ENCODE data around the gene PSMB7. TPM values are rescaled to one million over a fixed set of nuclear protein-coding genes. Genes with fewer than 3 reads are reported as not detected.

The PSMB7 gene
- total and polyA plus RNA-seq, 2 of the 8 experiments (the other 6 are each of a cell fraction or from before 2014, with no cell fraction given) = 222 to 357 TPM

GRCh38 chr9:124420991-124421543 is 5.8 kb upstream of the PSMB7 start:
- no peaks in the 10 kb centered on the region for H3K36me3 ChIP-seq (ENCODE audit: control insufficient read depth in 2 of 4, insufficient read depth in 4 of 4, low read length in 3 of 4)
- TF ChIP-seq USF2 (IDR thresholded peaks at IDR 0.05; ENCODE audit: low read length) (no peak), GABPA (IDR thresholded peaks at IDR 0.05; ENCODE audit: borderline replicate concordance, insufficient read depth, low read length) (no peak), EGR1 (IDR thresholded peaks at IDR 0.05; ENCODE audit: borderline replicate concordance, low read depth, low read length) (no peak), GTF2F1 (IDR thresholded peaks at IDR 0.05; ENCODE audit: borderline replicate concordance, low read depth, low read length) (no peak), RAD21 (IDR thresholded peaks at IDR 0.05 in 1 of 2, conservative IDR thresholded peaks at IDR 0.05 in 1 of 2; ENCODE audit: low read depth in 2 of 2, low read length in 2 of 2) (no peak), JUN (IDR thresholded peaks at IDR 0.05; ENCODE audit: low read depth, low read length) (no peak), MAFK (IDR thresholded peaks at IDR 0.05; ENCODE audit: low read depth, low read length) (no peak), EZH2 (IDR thresholded peaks at IDR 0.05; ENCODE audit: low read depth, low read length, severe bottlenecking) (no peak), E2F6 (IDR thresholded peaks at IDR 0.05) (no peak), SIRT6 (IDR thresholded peaks at IDR 0.05; ENCODE audit: low read length) (no peak), TBP (IDR thresholded peaks at IDR 0.05; ENCODE audit: low read depth, low read length) (no peak)

More at GRCh38 chr9:124420991-124421543, 5.8 kb upstream of the PSMB7 start:
- no peak overlapping the region for H2BK5ac ChIP-seq (ENCODE audit: low read depth, low read length)
- FAIRE-seq = no peak
- H3K18ac ChIP-seq (ENCODE audit: extremely low read depth, low read length) = no peak overlapping the region
- H3K23ac ChIP-seq (ENCODE audit: insufficient read length) = no peak overlapping the region
- no peaks in the 10 kb centered on the region for H4K20me1 ChIP-seq (replicated peaks in 1 of 2; ENCODE audit: control insufficient read depth in 1 of 2, insufficient read depth in 2 of 2, low read length in 2 of 2)
- no peak overlapping the region for H3K4me3 ChIP-seq (ENCODE audit: extremely low read depth in 1 of 4, insufficient read depth in 2 of 4, low read depth in 3 of 4, low read length in 4 of 4)
- H3K4me2 ChIP-seq (ENCODE audit: insufficient read depth in 1 of 2, low read depth in 2 of 2, low read length in 2 of 2) = no peak overlapping the region
- H3K4ac ChIP-seq (replicated peaks; ENCODE audit: insufficient read length, low read depth, low read length) = no peak overlapping the region
- H3K23me2 ChIP-seq (ENCODE audit: low read depth, low read length) = no peaks in the 10 kb centered on the region
- no peak overlapping the region for H4K91ac ChIP-seq (replicated peaks; ENCODE audit: insufficient read length, low read length)
- H4K8ac ChIP-seq (ENCODE audit: extremely low read depth, insufficient read depth, low read length) = no peak overlapping the region
- no peaks in the 10 kb centered on the region for H3K79me1 ChIP-seq (ENCODE audit: low read depth, low read length)
- H2BK15ac ChIP-seq (ENCODE audit: low read length) = no peak overlapping the region
- H3K9me3 ChIP-seq (ENCODE audit: insufficient read depth in 2 of 2, low read depth in 1 of 2, low read length in 1 of 2) = no peaks in the 10 kb centered on the region
- ChIA-PET CTCF (ENCODE audit: partially characterized antibody) (interaction anchor here (1.1 to 19.9 kb wide), 14 partner anchors 9 to 116 kb away, joined by 3 to 330 read pairs (median 14); partner anchors contain the start of gene ADGRD2), POLR2A (ENCODE audit: partially characterized antibody) (interaction anchor here (1.7 kb wide), 1 partner anchor 17 kb away, joined by 5 read pairs; no protein-coding TSS in a partner anchor)
- H2BK12ac ChIP-seq (ENCODE audit: low read depth, low read length) = no peak overlapping the region
- DNase-seq (ENCODE audit: low read depth in 1 of 2, low spot score in 2 of 2) = no peak
- H2BK20ac ChIP-seq (ENCODE audit: low read length) = no peak overlapping the region
- H3K4me1 ChIP-seq (replicated peaks in 1 of 4; ENCODE audit: control insufficient read depth in 3 of 4, insufficient read depth in 4 of 4, low read length in 3 of 4) = peaks cover 0 to 2% (median 0%) of the 10 kb centered on the region in 4 experiments; a peak in 3 of 7 replicates
- no peak overlapping the region for H3K9ac ChIP-seq (replicated peaks in 1 of 4; ENCODE audit: extremely low read depth in 1 of 4, low read depth in 3 of 4, low read length in 3 of 4)
- no peak overlapping the region for H2AK5ac ChIP-seq (ENCODE audit: low read depth, low read length)
- peaks cover 0 to 3% (median 0%) of the 10 kb centered on the region in 4 experiments; a peak in 2 of 7 replicates for H3K27me3 ChIP-seq (replicated peaks in 1 of 4; ENCODE audit: control insufficient read depth in 3 of 4, extremely low read depth in 1 of 4, insufficient read depth in 3 of 4, low read length in 3 of 4)
- no peak overlapping the region for H3K56ac ChIP-seq (replicated peaks; ENCODE audit: insufficient read length, low read depth, low read length)
- no peak overlapping the region for H2AFZ ChIP-seq (ENCODE audit: low read length)
- WGBS, 2 experiments (ENCODE audit: extremely low coverage in 1 of 2, insufficient coverage in 1 of 2, insufficient read length in 1 of 2, insufficient replicate concordance in 2 of 2, low coverage in 1 of 2, low lambda C conversion rate in 2 of 2, missing lambda C conversion rate in 1 of 2) = 89% methylated on average over 7 of the region's 7 CpGs; no CpG with 5 or more reads in 1 of the 2 experiments
- no peak overlapping the region for H3K14ac ChIP-seq (ENCODE audit: insufficient read length)
- no peaks in the 10 kb centered on the region for H3K79me2 ChIP-seq (ENCODE audit: control insufficient read depth in 1 of 2, insufficient read depth in 2 of 2, low read length in 2 of 2)
- no peak overlapping the region for H3K27ac ChIP-seq (ENCODE audit: low read depth, low read length)
- H2BK120ac ChIP-seq (replicated peaks; ENCODE audit: low read depth, low read length) = no peak overlapping the region
- no peak overlapping the region for H4K5ac ChIP-seq (ENCODE audit: insufficient read length, low read depth, low read length)

Measured in H1 (cell line).